ENCODE measurements around the gene PAQR8. TPM values are rescaled to one million over a fixed set of nuclear protein-coding genes. Genes with fewer than 3 reads are reported as not detected.

The PAQR8 gene
- total RNA-seq, 1 experiment from 2014 or later: 0.89 TPM

Other genes with a start within 250 kb of the PAQR8 start
- gene IL17A, start 175.8 kb upstream of the PAQR8 start, total RNA-seq (2014; rRNA removed; shearing (Covaris generic)): not detected in 2 replicates
- not detected in 2 replicates for gene IL17F, start 117.7 kb upstream of the PAQR8 start, total RNA-seq (2014; rRNA removed; shearing (Covaris generic))
- 163 and 170 TPM in 2 replicates for gene MCM3, start 77.4 kb upstream of the PAQR8 start, total RNA-seq (2014; rRNA removed; shearing (Covaris generic))
- gene EFHC1, start 58.2 kb downstream of the PAQR8 start, total RNA-seq (2014; rRNA removed; shearing (Covaris generic)): 9.1 and 9.4 TPM in 2 replicates
- gene TRAM2, start 214.9 kb downstream of the PAQR8 start, total RNA-seq (2014; rRNA removed; shearing (Covaris generic)): 4.1 and 4.6 TPM in 2 replicates